OCI-LY7 (cell line): ENCODE data around the gene SETDB1. TPM values are rescaled to one million over a fixed set of nuclear protein-coding genes. Genes with fewer than 3 reads are reported as not detected.

Experiments used
- BruUV-seq: library from RNA; stranded (reverse); fragments of 400-500 nt; replicated peaks from 2 replicates; lab custom pipeline; 2021; lab: Mats Ljungman, UMichigan
- CTCF ChIA-PET: fragments of 300-600 bp; sonication (Branson Sonifier 250); formaldehyde crosslinking; loops from one replicate; lab custom pipeline; 2022; ENCODE audit warnings: antibody characterized with exemption; ENCODE audit not compliant: unreplicated experiment; lab: Charles Lee
- POLR2A ChIA-PET: fragments of 300-600 bp; sonication (Branson Sonifier 250); formaldehyde crosslinking; loops from one replicate; lab custom pipeline; 2022; ENCODE audit warnings: antibody characterized with exemption; lab: Charles Lee
- DNase-seq: peaks from one replicate; pipeline ENCODE4 v3.0.0-alpha.2; 2015; ENCODE audit warnings: low spot score
- H2AFZ ChIP-seq: fragments of 200-600 bp; sonication (generic), shearing (Covaris generic); 2 replicates; pipeline ENCODE4 v1.6.1; 2014; ENCODE audit warnings: mild to moderate bottlenecking, antibody characterized with exemption, low read length, moderate library complexity
- H3K27ac ChIP-seq: fragments of 200-600 bp; sonication (generic); 2 replicates; pipeline ENCODE4 v1.5.1; 2014; ENCODE audit warnings: mixed run types, low read depth, mild to moderate bottlenecking, moderate library complexity, low read length, inconsistent platforms; ENCODE audit not compliant: poor library complexity, severe bottlenecking
- H3K36me3 ChIP-seq: fragments of 200-600 bp; sonication (generic); 2 replicates; pipeline ENCODE4 v1.6.1; 2014; ENCODE audit warnings: mild to moderate bottlenecking, antibody characterized with exemption, low read length, moderate library complexity, mixed read lengths; ENCODE audit not compliant: insufficient read depth
- H3K4me1 ChIP-seq: fragments of 200-600 bp; sonication (generic); 2 replicates; pipeline ENCODE4 v1.5.1; 2014; ENCODE audit warnings: mild to moderate bottlenecking, low read length; ENCODE audit not compliant: insufficient read depth, poor library complexity, severe bottlenecking
- H3K4me2 ChIP-seq: fragments of 200-600 bp; sonication (generic); 2 replicates; pipeline ENCODE4 v1.6.1; 2014; ENCODE audit warnings: mild to moderate bottlenecking, low read length
- H3K4me3 ChIP-seq: fragments of 200-600 bp; sonication (generic); 2 replicates; pipeline ENCODE4 v1.5.1; 2014; ENCODE audit warnings: mild to moderate bottlenecking, low read depth, low read length; ENCODE audit not compliant: poor library complexity, severe bottlenecking
- H3K79me2 ChIP-seq: fragments of 200-600 bp; sonication (generic); 2 replicates; pipeline ENCODE4 v1.6.1; 2016; ENCODE audit warnings: low read depth, mild to moderate bottlenecking, low read length, moderate library complexity, mixed read lengths; ENCODE audit not compliant: insufficient read depth
- H3K9me2 ChIP-seq: fragments of 200-600 bp; sonication (generic); 2 replicates; pipeline ENCODE4 v1.6.1; 2016; ENCODE audit warnings: mild to moderate bottlenecking, low read length, mixed read lengths; ENCODE audit not compliant: insufficient read depth
- H3K9me3 ChIP-seq: fragments of 200-600 bp; sonication (generic); 2 replicates; pipeline ENCODE4 v1.6.1; 2014; ENCODE audit warnings: mild to moderate bottlenecking, mixed run types, low read length, mixed read lengths
- H4K20me1 ChIP-seq: fragments of 200-600 bp; sonication (generic); 2 replicates; pipeline ENCODE4 v1.6.1; 2014; ENCODE audit warnings: mild to moderate bottlenecking, antibody characterized with exemption, low read length, moderate library complexity, mixed read lengths; ENCODE audit not compliant: insufficient read depth
- CTCF ChIP-seq: fragments of 200-600 bp; sonication (generic); conservative IDR thresholded peaks from 2 replicates; pipeline ENCODE4 v1.5.1; 2014; ENCODE audit warnings: mild to moderate bottlenecking, antibody characterized with exemption, low read length, moderate library complexity, mixed read lengths
- EZH2phosphoT487 ChIP-seq: fragments of 200-600 bp; sonication (generic); IDR thresholded peaks from 2 replicates; pipeline ENCODE4 v1.6.1; 2018; ENCODE audit warnings: low read depth, borderline replicate concordance, mild to moderate bottlenecking, mixed run types, antibody characterized with exemption, low read length, moderate library complexity, mixed read lengths
- intact Hi-C: fragments of 100-400 bp; cut with micrococcal nuclease; formaldehyde crosslinking; loops from one replicate; pipeline ENCODE4 v1.10.0; 2022; ENCODE audit not compliant: unreplicated experiment
- total RNA-seq, 2 experiments: library from RNA; depleted of rRNA in 1 of 2; stranded (reverse); fragments of >200 nt in 1 of 2; shearing (Covaris generic) in 1 of 2; gene quantifications; 2 replicates each; pipeline ENCODE4 v1.2.3, GENCODE V29; 2014 to 2022

Gene SETDB1
- total RNA-seq, 2 experiments from 2014 or later = 66.8 to 81.1 TPM

- ChIA-PET CTCF (interaction anchor here (1.1 kb wide), 1 partner anchor 173 kb away, joined by 3 read pairs; no protein-coding TSS in a partner anchor), POLR2A (interaction anchor here (1.0 to 1.3 kb wide), 2 partner anchors 8 to 78 kb away, joined by 3 to 5 read pairs; partner anchors contain the start of gene MLLT11)
- H3K9me3 ChIP-seq = no peaks in the 10 kb centered on the region
- H3K4me1 ChIP-seq = peaks cover 32% of the 10 kb centered on the region
- no peaks in the 10 kb centered on the region; the same call in 1 of the 2 replicates for H3K36me3 ChIP-seq
- intact Hi-C loops = no loop called here
- BruUV-seq = no TSS peak
- H3K9me2 ChIP-seq = no peaks in the 10 kb centered on the region
- DNase-seq = no peak
- no peak within 1 kb of the TSS for H3K4me3 ChIP-seq
- TF ChIP-seq CTCF (no peak), EZH2phosphoT487 (no peak)
- peak within 1 kb of the TSS; percentile 52; the same call in 1 of the 2 replicates for H2AFZ ChIP-seq
- no peaks in the 10 kb centered on the region for H4K20me1 ChIP-seq
- H3K4me2 ChIP-seq = no peak within 1 kb of the TSS
- H3K27ac ChIP-seq = no peak within 1 kb of the TSS
- no peaks in the 10 kb centered on the region for H3K79me2 ChIP-seq
Measured at GRCh38 chr1:150981805-150982712, 55.9 kb downstream of the SETDB1 start, which contains the start of gene ANXA9. Gene ANXA9, plus strand, starts transcription at chr1:150982292. Its CDS starts 814 bp downstream, at chr1:150983106.

- Histone ChIP-seq H3K79me2 (no peaks in the 10 kb centered on the region), H4K20me1 (no peaks in the 10 kb centered on the region), H3K9me3 (no peaks in the 10 kb centered on the region), H2AFZ (no peak overlapping the region), H3K9me2 (no peaks in the 10 kb centered on the region), H3K36me3 (no peaks in the 10 kb centered on the region), H3K4me1 (peaks cover 15% of the 10 kb centered on the region), H3K4me3 (no peak overlapping the region), H3K4me2 (no peak overlapping the region), H3K27ac (no peak overlapping the region)
- CTCF ChIA-PET = no interaction called here
- DNase-seq = no peak
- intact Hi-C loops = no loop called here
- TF ChIP-seq CTCF (no peak), EZH2phosphoT487 (no peak)
- no TSS peak for BruUV-seq
- POLR2A ChIA-PET = interaction anchor here (0.6 kb wide), 3 partner anchors 11 to 520 kb away, joined by 4 read pairs; no protein-coding TSS in a partner anchor
Measured at GRCh38 chr1:150985179-150985825, 59.1 kb downstream of the SETDB1 start.
